Measurements from ENCODE around the gene RALBP1. TPM values are rescaled to one million over a fixed set of nuclear protein-coding genes. Genes with fewer than 3 reads are reported as not detected.
"Not testable (repeated sequence)": the region's sequence is repeated elsewhere in the genome, so short reads cannot be mapped to it uniquely, and the experiment has no call there.

RALBP1 gene
- 40.4 and 45.7 TPM in 2 replicates for total RNA-seq (2014; rRNA removed; shearing (Covaris generic); ENCODE audit: low replicate concordance)

GRCh38 chr18:9474983-9475642, at the start of gene RALBP1:
RALBP1 (plus strand) TSS chr18:9475513; CDS start chr18:9513046, 37,533 bp downstream.
- H3K27ac ChIP-seq (ENCODE audit: low read length) = peak within 1 kb of the TSS; percentile 79
- peak; percentile 99 for DNase-seq
- no peaks in the 10 kb centered on the region for H3K27me3 ChIP-seq (ENCODE audit: low read length)
- H3K9ac ChIP-seq (ENCODE audit: low read length) = peak within 1 kb of the TSS; percentile 88
- peaks cover 4% of the 10 kb centered on the region for H3K9me3 ChIP-seq (ENCODE audit: low read length)
- peak within 1 kb of the TSS; percentile 91 for H2AFZ ChIP-seq (ENCODE audit: low read length)
- H3K4me1 ChIP-seq (ENCODE audit: low read length) = peaks cover 18% of the 10 kb centered on the region
- peak within 1 kb of the TSS; percentile 95 for H3K4me2 ChIP-seq (ENCODE audit: low read depth, low read length, poor library complexity, severe bottlenecking)
- no peaks in the 10 kb centered on the region for H3K9me2 ChIP-seq (replicated peaks; ENCODE audit: insufficient read depth, low read length)
- H3K36me3 ChIP-seq (ENCODE audit: insufficient read depth, low read length) = peaks cover 14% of the 10 kb centered on the region; the same call in 1 of the 2 replicates
- peaks cover 46% of the 10 kb centered on the region for H3K79me2 ChIP-seq (ENCODE audit: low read length)
- H3K4me3 ChIP-seq (ENCODE audit: low read length) = peak within 1 kb of the TSS; percentile 81
- H4K20me1 ChIP-seq (ENCODE audit: insufficient read depth, low read depth, low read length) = no peaks in the 10 kb centered on the region

- Histone ChIP-seq H3K27me3 (ENCODE audit: low read length) (no peaks in the 10 kb centered on the region), H3K4me1 (ENCODE audit: low read length) (no peaks in the 10 kb centered on the region), H3K79me2 (ENCODE audit: low read length) (no peaks in the 10 kb centered on the region), H2AFZ (ENCODE audit: low read length) (no peak overlapping the region), H3K27ac (ENCODE audit: low read length) (no peak overlapping the region), H3K4me2 (ENCODE audit: low read depth, low read length, poor library complexity, severe bottlenecking) (no peak overlapping the region), H3K9me2 (replicated peaks; ENCODE audit: insufficient read depth, low read length) (no peaks in the 10 kb centered on the region), H3K9ac (ENCODE audit: low read length) (no peak overlapping the region), H3K36me3 (ENCODE audit: insufficient read depth, low read length) (no peaks in the 10 kb centered on the region), H4K20me1 (ENCODE audit: insufficient read depth, low read depth, low read length) (no peaks in the 10 kb centered on the region), H3K9me3 (ENCODE audit: low read length) (no peaks in the 10 kb centered on the region), H3K4me3 (ENCODE audit: low read length) (no peak overlapping the region)
- DNase-seq = no peak
These were observed 48.6 kb upstream of the RALBP1 start for GRCh38 chr18:9426753-9427152.

GRCh38 chr18:9428301-9428706, 47.0 kb upstream of the RALBP1 start:
- no peak for DNase-seq
- Histone ChIP-seq H4K20me1 (ENCODE audit: insufficient read depth, low read depth, low read length) (no peaks in the 10 kb centered on the region), H3K36me3 (ENCODE audit: insufficient read depth, low read length) (no peaks in the 10 kb centered on the region), H3K27me3 (ENCODE audit: low read length) (no peaks in the 10 kb centered on the region), H2AFZ (ENCODE audit: low read length) (no peak overlapping the region), H3K4me1 (ENCODE audit: low read length) (no peaks in the 10 kb centered on the region), H3K4me3 (ENCODE audit: low read length) (no peak overlapping the region), H3K9me3 (ENCODE audit: low read length) (no peaks in the 10 kb centered on the region), H3K9ac (ENCODE audit: low read length) (no peak overlapping the region), H3K4me2 (ENCODE audit: low read depth, low read length, poor library complexity, severe bottlenecking) (no peak overlapping the region), H3K9me2 (replicated peaks; ENCODE audit: insufficient read depth, low read length) (no peaks in the 10 kb centered on the region), H3K27ac (ENCODE audit: low read length) (no peak overlapping the region), H3K79me2 (ENCODE audit: low read length) (no peaks in the 10 kb centered on the region)

GRCh38 chr18:9428862-9429661, 46.3 kb upstream of the RALBP1 start:
- no peaks in the 10 kb centered on the region for H3K9me3 ChIP-seq (ENCODE audit: low read length)
- no peaks in the 10 kb centered on the region for H3K4me1 ChIP-seq (ENCODE audit: low read length)
- H4K20me1 ChIP-seq (ENCODE audit: insufficient read depth, low read depth, low read length) = no peaks in the 10 kb centered on the region
- no peak overlapping the region for H3K4me2 ChIP-seq (ENCODE audit: low read depth, low read length, poor library complexity, severe bottlenecking)
- H3K27me3 ChIP-seq (ENCODE audit: low read length) = no peaks in the 10 kb centered on the region
- no peak overlapping the region for H3K27ac ChIP-seq (ENCODE audit: low read length)
- H3K9me2 ChIP-seq (replicated peaks; ENCODE audit: insufficient read depth, low read length) = no peaks in the 10 kb centered on the region
- H3K4me3 ChIP-seq (ENCODE audit: low read length) = no peak overlapping the region
- no peak for DNase-seq
- no peak overlapping the region for H3K9ac ChIP-seq (ENCODE audit: low read length)
- H3K79me2 ChIP-seq (ENCODE audit: low read length) = no peaks in the 10 kb centered on the region
- H3K36me3 ChIP-seq (ENCODE audit: insufficient read depth, low read length) = no peaks in the 10 kb centered on the region
- H2AFZ ChIP-seq (ENCODE audit: low read length) = no peak overlapping the region

GRCh38 chr18:9429662-9429993, 45.7 kb upstream of the RALBP1 start:
- Histone ChIP-seq H4K20me1 (ENCODE audit: insufficient read depth, low read depth, low read length) (no peaks in the 10 kb centered on the region), H3K9me2 (replicated peaks; ENCODE audit: insufficient read depth, low read length) (no peaks in the 10 kb centered on the region), H3K79me2 (ENCODE audit: low read length) (no peaks in the 10 kb centered on the region), H3K27me3 (ENCODE audit: low read length) (no peaks in the 10 kb centered on the region), H2AFZ (ENCODE audit: low read length) (no peak overlapping the region), H3K4me2 (ENCODE audit: low read depth, low read length, poor library complexity, severe bottlenecking) (no peak overlapping the region), H3K36me3 (ENCODE audit: insufficient read depth, low read length) (no peaks in the 10 kb centered on the region), H3K27ac (ENCODE audit: low read length) (no peak overlapping the region), H3K9ac (ENCODE audit: low read length) (no peak overlapping the region), H3K4me3 (ENCODE audit: low read length) (no peak overlapping the region), H3K9me3 (ENCODE audit: low read length) (no peaks in the 10 kb centered on the region), H3K4me1 (ENCODE audit: low read length) (no peaks in the 10 kb centered on the region)
- no peak for DNase-seq

GRCh38 chr18:9430315-9430714, 45.0 kb upstream of the RALBP1 start:
- not testable (repeated sequence) for H3K9me3 ChIP-seq (ENCODE audit: low read length); H3K4me1 ChIP-seq (ENCODE audit: low read length)

GRCh38 chr18:9431296-9431695, 44.0 kb upstream of the RALBP1 start:
- H3K27ac ChIP-seq (ENCODE audit: low read length) = no peak overlapping the region
- DNase-seq = no peak
- H3K36me3 ChIP-seq (ENCODE audit: insufficient read depth, low read length) = no peaks in the 10 kb centered on the region
- no peaks in the 10 kb centered on the region for H3K27me3 ChIP-seq (ENCODE audit: low read length)
- H3K9ac ChIP-seq (ENCODE audit: low read length) = no peak overlapping the region
- H3K9me3 ChIP-seq (ENCODE audit: low read length) = no peaks in the 10 kb centered on the region
- no peaks in the 10 kb centered on the region for H3K4me1 ChIP-seq (ENCODE audit: low read length)
- H3K9me2 ChIP-seq (replicated peaks; ENCODE audit: insufficient read depth, low read length) = no peaks in the 10 kb centered on the region
- no peaks in the 10 kb centered on the region for H4K20me1 ChIP-seq (ENCODE audit: insufficient read depth, low read depth, low read length)
- H3K4me2 ChIP-seq (ENCODE audit: low read depth, low read length, poor library complexity, severe bottlenecking) = no peak overlapping the region
- no peak overlapping the region for H2AFZ ChIP-seq (ENCODE audit: low read length)
- no peaks in the 10 kb centered on the region for H3K79me2 ChIP-seq (ENCODE audit: low read length)
- H3K4me3 ChIP-seq (ENCODE audit: low read length) = no peak overlapping the region

More at GRCh38 chr18:9430315-9430714, 45.0 kb upstream of the RALBP1 start:
- not testable (repeated sequence) for H3K9me2 ChIP-seq (replicated peaks; ENCODE audit: insufficient read depth, low read length); H2AFZ ChIP-seq (ENCODE audit: low read length); H3K4me3 ChIP-seq (ENCODE audit: low read length); H3K79me2 ChIP-seq (ENCODE audit: low read length); H4K20me1 ChIP-seq (ENCODE audit: insufficient read depth, low read depth, low read length); H3K9ac ChIP-seq (ENCODE audit: low read length); H3K36me3 ChIP-seq (ENCODE audit: insufficient read depth, low read length); DNase-seq; H3K27me3 ChIP-seq (ENCODE audit: low read length); H3K4me2 ChIP-seq (ENCODE audit: low read depth, low read length, poor library complexity, severe bottlenecking); H3K27ac ChIP-seq (ENCODE audit: low read length)

- not testable (repeated sequence) for H3K9me2 ChIP-seq (replicated peaks; ENCODE audit: insufficient read depth, low read length); H3K9ac ChIP-seq (ENCODE audit: low read length); DNase-seq; H4K20me1 ChIP-seq (ENCODE audit: insufficient read depth, low read depth, low read length); H3K27ac ChIP-seq (ENCODE audit: low read length); H3K4me3 ChIP-seq (ENCODE audit: low read length); H3K4me1 ChIP-seq (ENCODE audit: low read length); H3K4me2 ChIP-seq (ENCODE audit: low read depth, low read length, poor library complexity, severe bottlenecking); H2AFZ ChIP-seq (ENCODE audit: low read length); H3K9me3 ChIP-seq (ENCODE audit: low read length); H3K36me3 ChIP-seq (ENCODE audit: insufficient read depth, low read length); H3K79me2 ChIP-seq (ENCODE audit: low read length); H3K27me3 ChIP-seq (ENCODE audit: low read length)
These were observed 42.2 kb upstream of the RALBP1 start for GRCh38 chr18:9433122-9433521.

Data from Karpas-422 (cell line).